Transverse colon (tissue), 3 donors: ENCODE measurements around the gene REXO2.

ENCODE experiments used
- CTCF ChIP-seq, 5 experiments: fragments of 200-600 bp in 3 of 5; fragments of 450-650 bp in 2 of 5; sonication (generic) in 3 of 5; IDR thresholded peaks; 1 replicate in 2 of 5; 2 replicates in 3 of 5; pipeline ENCODE4 v1.5.1; 2016 to 2017; ENCODE audit warnings: antibody characterized with exemption in 5 of 5, inconsistent platforms in 3 of 5, mild to moderate bottlenecking in 2 of 5, moderate library complexity in 1 of 5
- EP300 ChIP-seq: sonication (generic); formaldehyde crosslinking; IDR thresholded peaks from one replicate; pipeline ENCODE4 v1.6.1; 2017; ENCODE audit warnings: antibody characterized with exemption, low read depth
- POLR2A ChIP-seq: fragments of 450-650 bp; IDR thresholded peaks from one replicate; pipeline ENCODE4 v1.6.1; 2016; ENCODE audit warnings: antibody characterized with exemption, mild to moderate bottlenecking, moderate library complexity

- TF ChIP-seq CTCF (IDR thresholded peaks at IDR 0.05) (no peak), EP300 (no peak), POLR2A (no peak)
Measured at GRCh38 chr11:114447444-114447843, 8.2 kb downstream of the REXO2 start.
